ENCODE measurements around the gene MBD3L2B.
"Not testable (repeated sequence)": the region's sequence is repeated elsewhere in the genome, so short reads cannot be mapped to it uniquely, and the experiment has no call there.

The MBD3L2B gene

GRCh38 chr19:7056371-7056770 is 35.1 kb upstream of the MBD3L2B start:
- H3K4me1 ChIP-seq (ENCODE audit: control insufficient read depth, insufficient read depth, low read length); H3K9me3 ChIP-seq (ENCODE audit: control insufficient read depth, insufficient read depth, low read depth, low read length); POLR2A ChIA-PET; CTCF ChIA-PET; H3K4me3 ChIP-seq (ENCODE audit: low read depth, low read length); H3K36me3 ChIP-seq (ENCODE audit: control insufficient read depth in 2 of 2, insufficient read depth in 1 of 2, low read length in 2 of 2); H3K27ac ChIP-seq (ENCODE audit: extremely low read depth, low read depth, low read length): not testable (repeated sequence)

GRCh38 chr19:7055679-7056078 is 34.4 kb upstream of the MBD3L2B start:
- CTCF ChIA-PET; H3K4me3 ChIP-seq (ENCODE audit: low read depth, low read length); H3K36me3 ChIP-seq (ENCODE audit: control insufficient read depth in 2 of 2, insufficient read depth in 1 of 2, low read length in 2 of 2); H3K9me3 ChIP-seq (ENCODE audit: control insufficient read depth, insufficient read depth, low read depth, low read length); H3K4me1 ChIP-seq (ENCODE audit: control insufficient read depth, insufficient read depth, low read length); H3K27ac ChIP-seq (ENCODE audit: extremely low read depth, low read depth, low read length); POLR2A ChIA-PET: not testable (repeated sequence)

- H3K27ac ChIP-seq (ENCODE audit: extremely low read depth, low read depth, low read length); H3K4me3 ChIP-seq (ENCODE audit: low read depth, low read length); H3K9me3 ChIP-seq (ENCODE audit: control insufficient read depth, insufficient read depth, low read depth, low read length); H3K36me3 ChIP-seq (ENCODE audit: control insufficient read depth in 2 of 2, insufficient read depth in 1 of 2, low read length in 2 of 2); POLR2A ChIA-PET; CTCF ChIA-PET; H3K4me1 ChIP-seq (ENCODE audit: control insufficient read depth, insufficient read depth, low read length): not testable (repeated sequence)
Measured at GRCh38 chr19:7054635-7055368, 33.6 kb upstream of the MBD3L2B start.

GRCh38 chr19:7052896-7053295 is 31.7 kb upstream of the MBD3L2B start:
- CTCF ChIA-PET; H3K4me3 ChIP-seq (ENCODE audit: low read depth, low read length); H3K27ac ChIP-seq (ENCODE audit: extremely low read depth, low read depth, low read length); POLR2A ChIA-PET; H3K9me3 ChIP-seq (ENCODE audit: control insufficient read depth, insufficient read depth, low read depth, low read length); H3K36me3 ChIP-seq (ENCODE audit: control insufficient read depth in 2 of 2, insufficient read depth in 1 of 2, low read length in 2 of 2); H3K4me1 ChIP-seq (ENCODE audit: control insufficient read depth, insufficient read depth, low read length): not testable (repeated sequence)

DNA sequence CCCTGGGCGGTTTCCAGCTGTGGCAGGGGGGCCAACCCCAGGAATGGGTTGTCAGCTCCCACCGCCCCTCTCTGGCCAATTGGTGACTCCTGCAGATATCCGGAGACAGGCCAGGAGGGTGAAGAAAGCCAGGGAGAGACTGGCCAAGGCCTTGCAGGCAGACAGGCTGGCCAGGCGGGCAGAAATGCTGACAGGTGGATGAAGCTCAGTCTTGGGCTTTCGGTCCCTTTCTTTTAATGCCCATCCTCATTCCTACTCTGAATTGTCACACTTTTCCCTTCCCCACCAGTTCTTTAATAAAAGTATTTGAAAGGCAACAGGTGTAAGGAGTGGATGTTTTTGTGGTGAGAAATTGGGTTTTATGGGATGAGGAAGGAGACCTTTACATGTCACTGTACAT is 30.2 kb upstream of the MBD3L2B start:
- H3K27ac ChIP-seq (ENCODE audit: extremely low read depth, low read depth, low read length); CTCF ChIA-PET; H3K4me1 ChIP-seq (ENCODE audit: control insufficient read depth, insufficient read depth, low read length); H3K9me3 ChIP-seq (ENCODE audit: control insufficient read depth, insufficient read depth, low read depth, low read length); H3K36me3 ChIP-seq (ENCODE audit: control insufficient read depth in 2 of 2, insufficient read depth in 1 of 2, low read length in 2 of 2); POLR2A ChIA-PET; H3K4me3 ChIP-seq (ENCODE audit: low read depth, low read length): not testable (repeated sequence)

DNA sequence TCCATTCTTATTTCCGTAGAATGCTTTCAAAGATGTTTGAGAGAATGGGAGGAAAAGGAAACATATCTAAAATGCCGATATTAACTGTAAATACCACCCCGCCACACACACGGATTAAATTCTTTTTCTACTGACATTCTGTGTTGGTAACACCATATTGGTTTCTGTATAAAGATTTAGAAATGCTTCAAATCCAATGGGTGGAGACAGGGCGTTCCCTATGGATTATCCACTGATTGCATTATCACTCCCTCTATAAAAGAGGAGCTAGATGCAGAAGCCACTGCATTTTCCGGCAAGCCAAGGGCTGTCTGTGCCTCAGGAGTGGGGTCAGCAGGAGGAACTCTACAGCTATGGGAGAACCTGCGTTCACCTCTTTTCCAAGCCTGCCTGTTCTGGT is 27.8 kb upstream of the MBD3L2B start, which contains the start of gene MBD3L2:
Gene MBD3L2 (plus strand): TSS at position 301 of the 400 bp plus-strand sequence. CDS start 53 bp downstream, at position 354.
- H3K4me3 ChIP-seq (ENCODE audit: low read depth, low read length); POLR2A ChIA-PET; H3K4me1 ChIP-seq (ENCODE audit: control insufficient read depth, insufficient read depth, low read length); CTCF ChIA-PET; H3K36me3 ChIP-seq (ENCODE audit: control insufficient read depth in 2 of 2, insufficient read depth in 1 of 2, low read length in 2 of 2); H3K9me3 ChIP-seq (ENCODE audit: control insufficient read depth, insufficient read depth, low read depth, low read length); H3K27ac ChIP-seq (ENCODE audit: extremely low read depth, low read depth, low read length): not testable (repeated sequence)

GRCh38 chr19:7041563-7041962 is 20.3 kb upstream of the MBD3L2B start:
- CTCF ChIA-PET; H3K4me1 ChIP-seq (ENCODE audit: control insufficient read depth, insufficient read depth, low read length); POLR2A ChIA-PET; H3K36me3 ChIP-seq (ENCODE audit: control insufficient read depth in 2 of 2, insufficient read depth in 1 of 2, low read length in 2 of 2); H3K27ac ChIP-seq (ENCODE audit: extremely low read depth, low read depth, low read length); H3K4me3 ChIP-seq (ENCODE audit: low read depth, low read length); H3K9me3 ChIP-seq (ENCODE audit: control insufficient read depth, insufficient read depth, low read depth, low read length): not testable (repeated sequence)

DNA sequence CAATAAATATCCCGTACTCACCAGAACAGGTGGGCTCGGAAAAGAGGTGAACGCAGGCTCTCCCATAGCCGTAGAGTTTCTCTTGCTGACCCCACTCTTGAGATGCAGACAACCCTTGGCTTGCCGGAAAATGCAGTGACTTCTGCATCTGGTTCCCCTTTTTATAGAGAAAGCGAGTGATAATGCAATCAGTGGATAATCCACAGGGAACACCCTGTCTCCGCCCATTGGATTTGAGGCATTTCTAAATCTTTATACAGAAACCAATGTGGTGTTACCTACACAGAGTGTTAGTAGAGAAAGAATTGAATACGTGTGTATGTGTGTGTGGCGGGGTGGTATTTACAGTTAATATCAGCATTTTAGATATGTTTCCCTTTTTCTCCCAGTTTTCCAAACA is 18.8 kb upstream of the MBD3L2B start, which contains the start of gene MBD3L4:
Gene MBD3L4 (minus strand): TSS at position 101 of the 400 bp plus-strand sequence. CDS start 35 bp downstream, at position 66.
- H3K36me3 ChIP-seq (ENCODE audit: control insufficient read depth in 2 of 2, insufficient read depth in 1 of 2, low read length in 2 of 2); H3K4me3 ChIP-seq (ENCODE audit: low read depth, low read length); H3K4me1 ChIP-seq (ENCODE audit: control insufficient read depth, insufficient read depth, low read length); POLR2A ChIA-PET; H3K27ac ChIP-seq (ENCODE audit: extremely low read depth, low read depth, low read length); H3K9me3 ChIP-seq (ENCODE audit: control insufficient read depth, insufficient read depth, low read depth, low read length); CTCF ChIA-PET: not testable (repeated sequence)

- H3K4me3 ChIP-seq (ENCODE audit: low read depth, low read length); H3K36me3 ChIP-seq (ENCODE audit: control insufficient read depth in 2 of 2, insufficient read depth in 1 of 2, low read length in 2 of 2); CTCF ChIA-PET; H3K27ac ChIP-seq (ENCODE audit: extremely low read depth, low read depth, low read length); H3K9me3 ChIP-seq (ENCODE audit: control insufficient read depth, insufficient read depth, low read depth, low read length); H3K4me1 ChIP-seq (ENCODE audit: control insufficient read depth, insufficient read depth, low read length): not testable (repeated sequence)
- POLR2A ChIA-PET: interaction anchor here (0.6 kb wide), 1 partner anchor 69 kb away, joined by 3 read pairs; no protein-coding TSS in a partner anchor
Measured at GRCh38 chr19:7030278-7030677, 9.0 kb upstream of the MBD3L2B start, which contains the start of gene MBD3L5. MBD3L5 (plus strand) TSS chr19:7030578; CDS start chr19:7030612, 34 bp downstream.

DNA sequence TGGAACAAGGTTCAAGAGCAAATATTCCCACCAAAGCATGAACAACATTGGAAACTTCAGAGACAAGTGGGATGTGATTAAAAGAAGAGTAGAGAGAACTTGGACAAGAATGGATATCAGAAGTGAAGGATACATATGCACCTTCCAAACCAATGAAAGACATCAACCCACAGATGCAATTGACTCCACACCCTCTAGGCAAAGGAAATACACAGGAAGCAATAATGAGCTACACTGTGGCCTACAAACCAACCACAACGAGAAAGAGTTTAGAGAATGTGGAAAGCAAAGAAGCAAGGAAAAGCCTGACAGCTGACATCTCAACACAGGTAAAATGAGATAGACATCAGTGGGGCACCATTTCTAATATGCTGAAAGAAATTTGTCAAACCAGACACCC is 7.6 kb upstream of the MBD3L2B start:
- H3K4me3 ChIP-seq (ENCODE audit: low read depth, low read length); CTCF ChIA-PET; POLR2A ChIA-PET: not testable (repeated sequence)

More for the DNA sequence above, 7.6 kb upstream of the MBD3L2B start:
- not testable (repeated sequence) for H3K4me1 ChIP-seq (ENCODE audit: control insufficient read depth, insufficient read depth, low read length); H3K27ac ChIP-seq (ENCODE audit: extremely low read depth, low read depth, low read length); H3K36me3 ChIP-seq (ENCODE audit: control insufficient read depth in 2 of 2, insufficient read depth in 1 of 2, low read length in 2 of 2); H3K9me3 ChIP-seq (ENCODE audit: control insufficient read depth, insufficient read depth, low read depth, low read length)

Measured in HEK293 (cell line).